Activated CD4-positive, alpha-beta T cell treated with anti-CD3 and anti-CD28 coated beads, Interleukin-2, amount 10 ng/mL, durations not matched to agents 7 days and 5 days (primary cell): ENCODE results near the gene FARS2. TPM values are rescaled to one million over a fixed set of nuclear protein-coding genes. Genes with fewer than 3 reads are reported as not detected.

Experiments used
- CTCF ChIA-PET: fragments of 350-600 bp; sonication (Branson Sonifier 250); formaldehyde crosslinking; loops from one replicate; lab custom pipeline; 2021; ENCODE audit warnings: antibody characterized with exemption; lab: Charles Lee
- POLR2A ChIA-PET: fragments of 350-600 bp; sonication (Branson Sonifier 250); formaldehyde crosslinking; loops from one replicate; lab custom pipeline; 2021; ENCODE audit warnings: antibody characterized with exemption; lab: Charles Lee
- DNase-seq: peaks from one replicate; pipeline ENCODE4 v3.0.0-alpha.2; 2020
- H3K27ac Mint-ChIP-seq: one replicate; pipeline ENCODE4 v1.8.0; 2021; ENCODE audit warnings: mild to moderate bottlenecking, moderate library complexity, mixed read lengths
- H3K27me3 Mint-ChIP-seq: one replicate; pipeline ENCODE4 v1.8.0; 2021; ENCODE audit warnings: mixed read lengths
- H3K36me3 Mint-ChIP-seq: one replicate; pipeline ENCODE4 v1.8.0; 2021; ENCODE audit warnings: low read depth, mixed read lengths
- H3K4me1 Mint-ChIP-seq: one replicate; pipeline ENCODE4 v1.8.0; 2021; ENCODE audit warnings: mixed read lengths
- H3K4me3 Mint-ChIP-seq: one replicate; pipeline ENCODE4 v1.8.0; 2021; ENCODE audit warnings: mild to moderate bottlenecking, moderate library complexity, mixed read lengths
- H3K9me3 Mint-ChIP-seq: one replicate; pipeline ENCODE4 v1.8.0; 2021; ENCODE audit warnings: mixed read lengths
- total RNA-seq, 2 experiments: library from RNA; stranded (reverse); gene quantifications; one replicate each; pipeline ENCODE4 v1.2.3, GENCODE V29; 2021

Gene FARS2
- total RNA-seq, result 10 to 100 TPM; 17.2 to 17.5 TPM

GRCh38 chr6:5260661-5261544 is at the start of gene FARS2, which contains the start of gene LYRM4:
TSS of gene FARS2 (plus strand) at chr6:5261513.
TSS of gene LYRM4 (minus strand) at chr6:5260950. CDS start at chr6:5260733, 217 bp downstream.
- Mint-ChIP-seq H3K27ac (peak within 1 kb of the TSS; percentile 100), H3K4me1 (peaks cover 48% of the 10 kb centered on the region), H3K27me3 (no peaks in the 10 kb centered on the region), H3K36me3 (peaks cover 4% of the 10 kb centered on the region), H3K9me3 (no peaks in the 10 kb centered on the region), H3K4me3 (peak within 1 kb of the TSS; percentile 95)
- ChIA-PET CTCF (interaction anchor here (0.7 to 2.3 kb wide), 6 partner anchors 9 to 117 kb away, joined by 3 to 6 read pairs (median 3); no protein-coding TSS in a partner anchor), POLR2A (interaction anchor here (0.6 kb wide), 1 partner anchor 87 kb away, joined by 3 read pairs; no protein-coding TSS in a partner anchor)
- peak; percentile 88 for DNase-seq

GRCh38 chr6:5213836-5214235 is 47.5 kb upstream of the FARS2 start:
- CTCF ChIA-PET, result interaction anchor here (0.7 to 1.8 kb wide), 4 partner anchors 9 to 145 kb away, joined by 3 to 4 read pairs (median 3); no protein-coding TSS in a partner anchor

GRCh38 chr6:5214570-5215052 is 46.7 kb upstream of the FARS2 start:
- Mint-ChIP-seq H3K27ac (no peak overlapping the region), H3K27me3 (no peaks in the 10 kb centered on the region), H3K9me3 (no peaks in the 10 kb centered on the region), H3K4me3 (no peak overlapping the region), H3K36me3 (peaks cover 3% of the 10 kb centered on the region), H3K4me1 (peaks cover 15% of the 10 kb centered on the region)
- ChIA-PET POLR2A (no interaction called here), CTCF (interaction anchor here (0.6 to 1.8 kb wide), 6 partner anchors 9 to 257 kb away, joined by 3 to 8 read pairs (median 4); no protein-coding TSS in a partner anchor)
- DNase-seq, result no peak

More at GRCh38 chr6:5213836-5214235, 47.5 kb upstream of the FARS2 start:
- Mint-ChIP-seq H3K27me3 (no peaks in the 10 kb centered on the region), H3K36me3 (peaks cover 3% of the 10 kb centered on the region), H3K4me1 (peaks cover 15% of the 10 kb centered on the region), H3K4me3 (no peak overlapping the region), H3K27ac (no peak overlapping the region), H3K9me3 (no peaks in the 10 kb centered on the region)
- POLR2A ChIA-PET, result no interaction called here
- no peak for DNase-seq

GRCh38 chr6:5215159-5215558 is 46.2 kb upstream of the FARS2 start:
- ChIA-PET POLR2A (no interaction called here), CTCF (interaction anchor here (1.0 to 1.8 kb wide), 3 partner anchors 10 to 183 kb away, joined by 3 to 8 read pairs (median 4); no protein-coding TSS in a partner anchor)
- no peak for DNase-seq
- H3K9me3 Mint-ChIP-seq, result no peaks in the 10 kb centered on the region
- H3K36me3 Mint-ChIP-seq, result peaks cover 3% of the 10 kb centered on the region
- H3K4me3 Mint-ChIP-seq, result no peak overlapping the region
- H3K27ac Mint-ChIP-seq, result no peak overlapping the region
- H3K4me1 Mint-ChIP-seq, result peaks cover 15% of the 10 kb centered on the region
- H3K27me3 Mint-ChIP-seq, result no peaks in the 10 kb centered on the region

GRCh38 chr6:5215799-5216198 is 45.5 kb upstream of the FARS2 start:
- H3K27ac Mint-ChIP-seq, result no peak overlapping the region
- no peak for DNase-seq
- no peaks in the 10 kb centered on the region for H3K9me3 Mint-ChIP-seq
- POLR2A ChIA-PET, result no interaction called here
- H3K27me3 Mint-ChIP-seq, result no peaks in the 10 kb centered on the region
- peaks cover 3% of the 10 kb centered on the region for H3K36me3 Mint-ChIP-seq
- H3K4me1 Mint-ChIP-seq, result peaks cover 15% of the 10 kb centered on the region
- no peak overlapping the region for H3K4me3 Mint-ChIP-seq
- CTCF ChIA-PET, result interaction anchor here (1.7 to 1.8 kb wide), 2 partner anchors 10 to 88 kb away, joined by 4 to 8 read pairs; no protein-coding TSS in a partner anchor

GRCh38 chr6:5217356-5217755 is 44.0 kb upstream of the FARS2 start:
- Mint-ChIP-seq H3K4me1 (peaks cover 7% of the 10 kb centered on the region), H3K36me3 (peaks cover 3% of the 10 kb centered on the region), H3K27ac (no peak overlapping the region), H3K27me3 (no peaks in the 10 kb centered on the region), H3K4me3 (no peak overlapping the region), H3K9me3 (no peaks in the 10 kb centered on the region)
- no peak for DNase-seq
- ChIA-PET CTCF (interaction anchor here (0.6 to 1.7 kb wide), 4 partner anchors 10 to 45 kb away, joined by 3 to 5 read pairs (median 4); no protein-coding TSS in a partner anchor), POLR2A (no interaction called here)

GRCh38 chr6:5219011-5219691 is 42.2 kb upstream of the FARS2 start:
- no peaks in the 10 kb centered on the region for H3K36me3 Mint-ChIP-seq
- peaks cover 7% of the 10 kb centered on the region for H3K4me1 Mint-ChIP-seq
- CTCF ChIA-PET, result interaction anchor here (1.0 to 1.7 kb wide), 5 partner anchors 11 to 142 kb away, joined by 3 to 6 read pairs (median 4); no protein-coding TSS in a partner anchor

GRCh38 chr6:5220443-5220842 is 40.9 kb upstream of the FARS2 start:
- POLR2A ChIA-PET, result no interaction called here
- Mint-ChIP-seq H3K4me3 (no peak overlapping the region), H3K4me1 (peaks cover 6% of the 10 kb centered on the region), H3K9me3 (no peaks in the 10 kb centered on the region), H3K27me3 (no peaks in the 10 kb centered on the region), H3K36me3 (no peaks in the 10 kb centered on the region), H3K27ac (no peak overlapping the region)
- CTCF ChIA-PET, result no interaction called here
- no peak for DNase-seq

More at GRCh38 chr6:5219011-5219691, 42.2 kb upstream of the FARS2 start:
- Mint-ChIP-seq H3K9me3 (no peaks in the 10 kb centered on the region), H3K27ac (no peak overlapping the region), H3K27me3 (no peaks in the 10 kb centered on the region), H3K4me3 (no peak overlapping the region)
- no peak for DNase-seq
- POLR2A ChIA-PET, result no interaction called here

GRCh38 chr6:5223309-5223708 is 38.0 kb upstream of the FARS2 start:
- Mint-ChIP-seq H3K4me1 (no peaks in the 10 kb centered on the region), H3K4me3 (no peak overlapping the region), H3K36me3 (no peaks in the 10 kb centered on the region), H3K27ac (no peak overlapping the region), H3K27me3 (no peaks in the 10 kb centered on the region), H3K9me3 (no peaks in the 10 kb centered on the region)
- no peak for DNase-seq
- ChIA-PET CTCF (interaction anchor here (1.2 to 1.4 kb wide), 2 partner anchors 12 to 49 kb away, joined by 3 read pairs; no protein-coding TSS in a partner anchor), POLR2A (no interaction called here)

GRCh38 chr6:5229356-5229755 is 32.0 kb upstream of the FARS2 start:
- no peaks in the 10 kb centered on the region for H3K36me3 Mint-ChIP-seq
- ChIA-PET POLR2A (no interaction called here), CTCF (no interaction called here)

GRCh38 chr6:5230081-5230480 is 31.2 kb upstream of the FARS2 start:
- no peaks in the 10 kb centered on the region for H3K9me3 Mint-ChIP-seq
- no peaks in the 10 kb centered on the region for H3K36me3 Mint-ChIP-seq
- H3K27ac Mint-ChIP-seq, result no peak overlapping the region
- H3K4me1 Mint-ChIP-seq, result peaks cover 7% of the 10 kb centered on the region
- POLR2A ChIA-PET, result no interaction called here
- CTCF ChIA-PET, result interaction anchor here (1.6 kb wide), 1 partner anchor 11 kb away, joined by 6 read pairs; no protein-coding TSS in a partner anchor
- H3K27me3 Mint-ChIP-seq, result no peaks in the 10 kb centered on the region
- H3K4me3 Mint-ChIP-seq, result no peak overlapping the region
- DNase-seq, result no peak

More at GRCh38 chr6:5229356-5229755, 32.0 kb upstream of the FARS2 start:
- Mint-ChIP-seq H3K27me3 (no peaks in the 10 kb centered on the region), H3K9me3 (no peaks in the 10 kb centered on the region), H3K4me3 (no peak overlapping the region), H3K27ac (no peak overlapping the region), H3K4me1 (peaks cover 7% of the 10 kb centered on the region)
- DNase-seq, result no peak

- ChIA-PET POLR2A (interaction anchor here (0.7 kb wide), 1 partner anchor 50 kb away, joined by 4 read pairs; no protein-coding TSS in a partner anchor), CTCF (interaction anchor here (1.6 kb wide), 1 partner anchor 12 kb away, joined by 6 read pairs; no protein-coding TSS in a partner anchor)
- no peak overlapping the region for H3K4me3 Mint-ChIP-seq
- no peaks in the 10 kb centered on the region for H3K27me3 Mint-ChIP-seq
- peaks cover 7% of the 10 kb centered on the region for H3K4me1 Mint-ChIP-seq
- no peak for DNase-seq
- H3K36me3 Mint-ChIP-seq, result no peaks in the 10 kb centered on the region
- no peaks in the 10 kb centered on the region for H3K9me3 Mint-ChIP-seq
- no peak overlapping the region for H3K27ac Mint-ChIP-seq
Measured at GRCh38 chr6:5231289-5231688, 30.0 kb upstream of the FARS2 start.
